K562 (cell line): ENCODE measurements around the gene ATP6V0E2.

Source experiments
- CBX1 ChIP-seq: sonication (generic); IDR thresholded peaks from 2 replicates; pipeline ENCODE4 v1.6.1; 2016; ENCODE audit warnings: antibody characterized with exemption, low read depth, mild to moderate bottlenecking
- CREBBP ChIP-seq: IDR thresholded peaks from one replicate; pipeline ENCODE4 v1.6.1; 2012; ENCODE audit warnings: low read depth, mild to moderate bottlenecking, control low read depth, inconsistent platforms, low read length
- CREM ChIP-seq: IDR thresholded peaks from 2 replicates; pipeline ENCODE4 v1.6.1; 2014; ENCODE audit warnings: antibody characterized with exemption, low read depth
- HDAC6 ChIP-seq: IDR thresholded peaks from 2 replicates; pipeline ENCODE4 v1.6.1; 2012; ENCODE audit warnings: low read depth, mild to moderate bottlenecking, control low read depth, inconsistent platforms, low read length, moderate library complexity
- POLR2AphosphoS5 ChIP-seq: IDR thresholded peaks from 2 replicates; pipeline ENCODE4 v1.6.1; 2011; ENCODE audit warnings: mild to moderate bottlenecking, low read depth, low read length, moderate library complexity; ENCODE audit not compliant: control insufficient read depth, insufficient read depth
- ZBED1 ChIP-seq: IDR thresholded peaks from 2 replicates; pipeline ENCODE4 v1.6.1; 2014
- ZNF644 ChIP-seq: fragments of 200-800 bp; sonication (Bioruptor generic); IDR thresholded peaks from 2 replicates; pipeline ENCODE4 v1.6.1; 2016; ENCODE audit warnings: low read depth, missing genetic modification characterization, missing compliant biosample characterization
- ZZZ3 ChIP-seq: fragments of 450-650 bp; IDR thresholded peaks from 2 replicates; pipeline ENCODE4 v1.6.1; 2016; ENCODE audit warnings: antibody characterized with exemption, mild to moderate bottlenecking, moderate library complexity
- TF ChIP-seq, protein P1 (sequence below): sonication (generic); formaldehyde crosslinking; IDR thresholded peaks from 2 replicates; pipeline ENCODE4 v1.8.0; 2022; ENCODE audit warnings: mild to moderate bottlenecking, low read depth, missing genetic modification reagents
- TF ChIP-seq, protein P2 (sequence below), 2 experiments: IDR thresholded peaks in 1 of 2; conservative IDR thresholded peaks in 1 of 2; 2 replicates each; pipeline ENCODE4 v1.6.1; 2016; ENCODE audit warnings: low read depth in 2 of 2, mild to moderate bottlenecking in 1 of 2, missing compliant biosample characterization in 1 of 2, missing genetic modification characterization in 1 of 2, moderate library complexity in 1 of 2

DNA sequence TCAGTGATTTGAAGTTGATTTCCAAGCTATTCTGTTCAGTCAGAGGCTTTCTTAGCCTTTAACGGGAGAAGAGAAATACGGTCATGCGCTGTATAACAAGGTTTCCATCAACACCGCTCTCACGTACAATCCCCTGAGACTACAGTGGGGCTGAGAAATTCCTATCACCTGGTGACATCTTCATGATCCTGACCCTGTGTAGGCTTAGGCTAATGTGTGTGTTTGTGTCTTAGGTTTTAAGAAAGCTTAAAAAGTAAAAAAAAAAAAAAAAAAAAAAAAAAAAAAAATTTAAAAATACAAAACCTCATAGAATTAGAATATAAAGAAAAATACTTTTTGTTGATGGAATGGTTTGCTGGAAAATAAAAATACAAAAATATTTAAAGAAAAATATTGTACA lies 33.8 kb upstream of the ATP6V0E2 start:
- TF ChIP-seq CBX1, result no peak
- no peak for TF ChIP-seq ZBED1
- TF ChIP-seq CREM, result no peak
- no peak for TF ChIP-seq CREBBP
- TF ChIP-seq, protein P1, sequence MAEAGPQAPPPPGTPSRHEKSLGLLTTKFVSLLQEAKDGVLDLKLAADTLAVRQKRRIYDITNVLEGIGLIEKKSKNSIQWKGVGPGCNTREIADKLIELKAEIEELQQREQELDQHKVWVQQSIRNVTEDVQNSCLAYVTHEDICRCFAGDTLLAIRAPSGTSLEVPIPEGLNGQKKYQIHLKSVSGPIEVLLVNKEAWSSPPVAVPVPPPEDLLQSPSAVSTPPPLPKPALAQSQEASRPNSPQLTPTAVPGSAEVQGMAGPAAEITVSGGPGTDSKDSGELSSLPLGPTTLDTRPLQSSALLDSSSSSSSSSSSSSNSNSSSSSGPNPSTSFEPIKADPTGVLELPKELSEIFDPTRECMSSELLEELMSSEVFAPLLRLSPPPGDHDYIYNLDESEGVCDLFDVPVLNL, result no peak
- TF ChIP-seq ZZZ3, result no peak
- TF ChIP-seq POLR2AphosphoS5, result no peak
- TF ChIP-seq, protein P2, sequence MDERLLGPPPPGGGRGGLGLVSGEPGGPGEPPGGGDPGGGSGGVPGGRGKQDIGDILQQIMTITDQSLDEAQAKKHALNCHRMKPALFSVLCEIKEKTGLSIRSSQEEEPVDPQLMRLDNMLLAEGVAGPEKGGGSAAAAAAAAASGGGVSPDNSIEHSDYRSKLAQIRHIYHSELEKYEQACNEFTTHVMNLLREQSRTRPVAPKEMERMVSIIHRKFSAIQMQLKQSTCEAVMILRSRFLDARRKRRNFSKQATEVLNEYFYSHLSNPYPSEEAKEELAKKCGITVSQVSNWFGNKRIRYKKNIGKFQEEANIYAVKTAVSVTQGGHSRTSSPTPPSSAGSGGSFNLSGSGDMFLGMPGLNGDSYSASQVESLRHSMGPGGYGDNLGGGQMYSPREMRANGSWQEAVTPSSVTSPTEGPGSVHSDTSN (CRISPR knock-in tag; IDR thresholded peaks at IDR 0.05; ENCODE audit: low read depth), result no peak
- TF ChIP-seq, protein P2 (tag; conservative IDR thresholded peaks at IDR 0.05; ENCODE audit: low read depth), result no peak
- TF ChIP-seq ZNF644 (tag), result no peak
- TF ChIP-seq HDAC6, result no peak
